Prostate gland (tissue), 2 donors: ENCODE measurements around the gene BARX2.

Experiments used
- POLR2AphosphoS5 ChIP-seq: sonication (generic); formaldehyde crosslinking; IDR thresholded peaks from one replicate; pipeline ENCODE4 v1.6.1; 2017; ENCODE audit warnings: antibody characterized with exemption
- TF ChIP-seq, protein P1 (sequence below), 4 experiments: fragments of 200-600 bp in 2 of 4; fragments of 450-650 bp in 2 of 4; sonication (generic) in 2 of 4; IDR thresholded peaks; 1 replicate in 3 of 4; 2 replicates in 1 of 4; pipeline ENCODE4 v1.5.1; 2016 to 2019; ENCODE audit warnings: antibody characterized with exemption in 4 of 4, mild to moderate bottlenecking in 2 of 4, moderate library complexity in 2 of 4

DNA sequence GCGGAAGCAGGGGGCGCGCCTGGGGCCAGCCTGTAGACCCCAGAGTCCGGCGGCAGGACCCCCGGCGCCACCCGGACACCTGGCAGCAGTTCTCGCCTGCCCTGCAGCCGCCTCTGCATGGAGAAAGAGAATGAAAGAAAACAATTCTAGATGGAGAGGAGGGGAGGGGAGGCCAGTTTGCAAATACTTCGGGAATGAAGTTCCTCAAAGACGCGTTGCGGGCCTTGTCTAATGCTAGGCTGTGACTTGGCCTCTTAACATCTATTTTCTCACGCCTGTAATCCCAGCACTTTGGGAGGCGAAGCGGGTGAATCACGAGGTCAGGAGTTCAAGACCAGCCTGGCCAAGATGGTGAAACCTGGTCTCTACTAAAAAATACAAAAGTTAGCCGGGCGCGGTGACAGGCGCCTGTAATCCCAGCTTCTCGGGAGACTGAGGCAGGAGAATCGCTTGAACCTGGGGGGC, 2.1 kb upstream of the BARX2 start:
- no peak for TF ChIP-seq POLR2AphosphoS5
- TF ChIP-seq, protein P1, sequence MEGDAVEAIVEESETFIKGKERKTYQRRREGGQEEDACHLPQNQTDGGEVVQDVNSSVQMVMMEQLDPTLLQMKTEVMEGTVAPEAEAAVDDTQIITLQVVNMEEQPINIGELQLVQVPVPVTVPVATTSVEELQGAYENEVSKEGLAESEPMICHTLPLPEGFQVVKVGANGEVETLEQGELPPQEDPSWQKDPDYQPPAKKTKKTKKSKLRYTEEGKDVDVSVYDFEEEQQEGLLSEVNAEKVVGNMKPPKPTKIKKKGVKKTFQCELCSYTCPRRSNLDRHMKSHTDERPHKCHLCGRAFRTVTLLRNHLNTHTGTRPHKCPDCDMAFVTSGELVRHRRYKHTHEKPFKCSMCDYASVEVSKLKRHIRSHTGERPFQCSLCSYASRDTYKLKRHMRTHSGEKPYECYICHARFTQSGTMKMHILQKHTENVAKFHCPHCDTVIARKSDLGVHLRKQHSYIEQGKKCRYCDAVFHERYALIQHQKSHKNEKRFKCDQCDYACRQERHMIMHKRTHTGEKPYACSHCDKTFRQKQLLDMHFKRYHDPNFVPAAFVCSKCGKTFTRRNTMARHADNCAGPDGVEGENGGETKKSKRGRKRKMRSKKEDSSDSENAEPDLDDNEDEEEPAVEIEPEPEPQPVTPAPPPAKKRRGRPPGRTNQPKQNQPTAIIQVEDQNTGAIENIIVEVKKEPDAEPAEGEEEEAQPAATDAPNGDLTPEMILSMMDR (IDR thresholded peaks at IDR 0.05): no peak
